Astrocyte (in vitro differentiated cells and primary cell): ENCODE data around the gene MYCBP2.

Source experiments
- EZH2 ChIP-seq: IDR thresholded peaks from 2 replicates; pipeline ENCODE4 v1.6.1; 2012; ENCODE audit warnings: mild to moderate bottlenecking, low read length, inconsistent platforms; ENCODE audit not compliant: insufficient read depth
- TF ChIP-seq, protein P1 (sequence below): IDR thresholded peaks from 2 replicates; pipeline ENCODE4 v1.5.1; 2011; ENCODE audit warnings: low read depth, mild to moderate bottlenecking, inconsistent platforms, low read length, moderate library complexity; ENCODE audit not compliant: insufficient read depth

DNA sequence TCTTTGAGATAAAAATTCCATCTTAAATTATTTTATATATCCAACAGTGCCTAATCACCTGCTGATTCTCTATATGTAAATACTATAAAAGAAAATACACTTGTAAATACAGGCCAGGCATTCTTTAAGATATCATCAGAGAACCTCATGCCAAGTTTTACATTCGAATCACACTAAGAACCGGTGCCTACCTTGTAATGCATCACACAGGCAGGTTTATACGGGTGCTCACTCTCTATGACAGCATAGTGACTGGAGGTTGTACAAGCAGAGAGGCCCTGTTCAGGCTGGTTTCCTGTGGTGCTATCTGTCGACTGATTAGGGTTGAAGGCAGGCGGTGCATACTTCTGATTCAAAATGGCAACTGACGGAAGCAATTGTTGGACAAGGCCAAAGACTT is 158.7 kb downstream of the MYCBP2 start:
- no peak for TF ChIP-seq EZH2
- TF ChIP-seq, protein P1, sequence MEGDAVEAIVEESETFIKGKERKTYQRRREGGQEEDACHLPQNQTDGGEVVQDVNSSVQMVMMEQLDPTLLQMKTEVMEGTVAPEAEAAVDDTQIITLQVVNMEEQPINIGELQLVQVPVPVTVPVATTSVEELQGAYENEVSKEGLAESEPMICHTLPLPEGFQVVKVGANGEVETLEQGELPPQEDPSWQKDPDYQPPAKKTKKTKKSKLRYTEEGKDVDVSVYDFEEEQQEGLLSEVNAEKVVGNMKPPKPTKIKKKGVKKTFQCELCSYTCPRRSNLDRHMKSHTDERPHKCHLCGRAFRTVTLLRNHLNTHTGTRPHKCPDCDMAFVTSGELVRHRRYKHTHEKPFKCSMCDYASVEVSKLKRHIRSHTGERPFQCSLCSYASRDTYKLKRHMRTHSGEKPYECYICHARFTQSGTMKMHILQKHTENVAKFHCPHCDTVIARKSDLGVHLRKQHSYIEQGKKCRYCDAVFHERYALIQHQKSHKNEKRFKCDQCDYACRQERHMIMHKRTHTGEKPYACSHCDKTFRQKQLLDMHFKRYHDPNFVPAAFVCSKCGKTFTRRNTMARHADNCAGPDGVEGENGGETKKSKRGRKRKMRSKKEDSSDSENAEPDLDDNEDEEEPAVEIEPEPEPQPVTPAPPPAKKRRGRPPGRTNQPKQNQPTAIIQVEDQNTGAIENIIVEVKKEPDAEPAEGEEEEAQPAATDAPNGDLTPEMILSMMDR: no peak
